HepG2 (cell line): ENCODE results near the gene PSMD4. TPM values are rescaled to one million over a fixed set of nuclear protein-coding genes. Genes with fewer than 3 reads are reported as not detected.
A peak's percentile ranks its signal among the peaks of the same experiment; 100 is the strongest.

Experiments used
- ARHGAP35 ChIP-seq: sonication (generic); formaldehyde crosslinking; IDR thresholded peaks from 2 replicates; pipeline ENCODE4 v1.9.0; 2022; ENCODE audit warnings: mild to moderate bottlenecking, inconsistent platforms, moderate library complexity, missing genetic modification reagents, borderline replicate concordance
- ATF5 ChIP-seq: sonication (generic); formaldehyde crosslinking; IDR thresholded peaks from 2 replicates; pipeline ENCODE4 v1.4.0; 2020; ENCODE audit warnings: mild to moderate bottlenecking, low read depth, missing genetic modification reagents
- FOXK1 ChIP-seq: sonication (generic); formaldehyde crosslinking; IDR thresholded peaks from 2 replicates; pipeline ENCODE4 v1.4.0; 2020; ENCODE audit warnings: low read depth, missing genetic modification reagents, borderline replicate concordance
- HOXA7 ChIP-seq: sonication (generic); formaldehyde crosslinking; IDR thresholded peaks from 2 replicates; pipeline ENCODE4 v1.8.1; 2022; ENCODE audit warnings: mild to moderate bottlenecking, missing genetic modification reagents, moderate library complexity
- KLF11 ChIP-seq: IDR thresholded peaks from 2 replicates; pipeline ENCODE4 v1.6.1; 2016; ENCODE audit warnings: missing compliant biosample characterization
- MAX ChIP-seq: IDR thresholded peaks from 2 replicates; pipeline ENCODE4 v1.6.1; 2012; ENCODE audit warnings: inconsistent platforms
- MED8 ChIP-seq: sonication (generic); formaldehyde crosslinking; IDR thresholded peaks from 2 replicates; pipeline ENCODE4 v1.8.1; 2023; ENCODE audit warnings: mild to moderate bottlenecking, missing genetic modification reagents; ENCODE audit not compliant: insufficient replicate concordance
- NONO ChIP-seq, 2 experiments: fragments of 450-650 bp in 1 of 2; sonication (generic) in 1 of 2; formaldehyde crosslinking in 1 of 2; IDR thresholded peaks in 1 of 2; conservative IDR thresholded peaks in 1 of 2; 2 replicates each; pipeline versions ENCODE4 v1.6.1 to v1.8.0; 2017 to 2022; ENCODE audit warnings: mild to moderate bottlenecking in 1 of 2, missing genetic modification reagents in 1 of 2, moderate library complexity in 1 of 2
- NR2C2 ChIP-seq: sonication (generic); formaldehyde crosslinking; IDR thresholded peaks from 2 replicates; pipeline ENCODE4 v1.4.0; 2020; ENCODE audit warnings: missing genetic modification reagents, mild to moderate bottlenecking, moderate library complexity, borderline replicate concordance
- PAF1 ChIP-seq: IDR thresholded peaks from 2 replicates; pipeline ENCODE4 v1.6.1; 2016; ENCODE audit warnings: missing genetic modification reagents, missing compliant biosample characterization
- PATZ1 ChIP-seq: sonication (generic); formaldehyde crosslinking; IDR thresholded peaks from 2 replicates; pipeline ENCODE4 v1.4.0; 2020; ENCODE audit warnings: missing genetic modification reagents
- POGK ChIP-seq: sonication (generic); formaldehyde crosslinking; conservative IDR thresholded peaks from 2 replicates; pipeline ENCODE4 v1.8.0; 2022; ENCODE audit warnings: mild to moderate bottlenecking, moderate library complexity, missing genetic modification reagents
- ZFP36 ChIP-seq: fragments of 150-350 bp; IDR thresholded peaks from 2 replicates; pipeline ENCODE4 v1.6.1; 2018; ENCODE audit warnings: borderline replicate concordance, low read length, low read depth; ENCODE audit not compliant: partially characterized antibody
- ZKSCAN1 ChIP-seq: fragments of 150-350 bp; IDR thresholded peaks from 2 replicates; pipeline ENCODE4 v1.6.1; 2014; ENCODE audit warnings: low read length
- ZNF17 ChIP-seq: sonication (generic); formaldehyde crosslinking; IDR thresholded peaks from 2 replicates; pipeline ENCODE4 v1.5.0; 2020; ENCODE audit warnings: mild to moderate bottlenecking, missing genetic modification reagents
- ZNF562 ChIP-seq: sonication (generic); formaldehyde crosslinking; IDR thresholded peaks from 2 replicates; pipeline ENCODE4 v1.8.0; 2022; ENCODE audit warnings: missing genetic modification reagents, borderline replicate concordance
- ZNF766 ChIP-seq: sonication (generic); formaldehyde crosslinking; IDR thresholded peaks from 2 replicates; pipeline ENCODE4 v1.5.0; 2020; ENCODE audit warnings: missing genetic modification reagents, borderline replicate concordance
- ZSCAN21 ChIP-seq: sonication (generic); formaldehyde crosslinking; IDR thresholded peaks from 2 replicates; pipeline ENCODE4 v1.8.0; 2022; ENCODE audit warnings: mild to moderate bottlenecking, missing genetic modification reagents, moderate library complexity, borderline replicate concordance
- polyA plus RNA-seq, 8 experiments: library from polyadenylated mRNA; depleted of rRNA in 3 of 8; stranded (reverse) in 7 of 8; unstranded in 1 of 8; fragments of >200 nt; fragmentation: Illumina TruSeq in 4 of 8; extraction: Trizol in 4 of 8; gene quantifications; 2 replicates each; pipeline versions ENCODE4 v1.2.1 to v1.2.3, GENCODE V29; 2011 to 2016; ENCODE audit warnings: low read depth in 4 of 8, missing spikeins in 1 of 8, mixed read lengths in 1 of 8; ENCODE audit not compliant: insufficient read depth in 1 of 8
- total RNA-seq, 5 experiments: library from RNA; depleted of rRNA; stranded (reverse); fragments of >200 nt; fragmentation: Illumina TruSeq; extraction: Trizol; gene quantifications; 2 replicates each; pipeline ENCODE4 v1.2.3, GENCODE V29; 2016; ENCODE audit warnings: low read depth in 1 of 5
- TF ChIP-seq, protein P1 (sequence below): IDR thresholded peaks from 2 replicates; pipeline ENCODE4 v1.6.1; 2016; ENCODE audit warnings: low read depth
- TF ChIP-seq, protein P2 (sequence below): sonication (generic); formaldehyde crosslinking; IDR thresholded peaks from 2 replicates; pipeline ENCODE4 v1.5.1; 2020; ENCODE audit warnings: missing genetic modification reagents, mild to moderate bottlenecking, borderline replicate concordance

PSMD4 gene
- total and polyA plus RNA-seq, 2 of the 13 experiments (the other 11 are each of a cell fraction or from before 2014, with no cell fraction given): 194 to 243 TPM

DNA sequence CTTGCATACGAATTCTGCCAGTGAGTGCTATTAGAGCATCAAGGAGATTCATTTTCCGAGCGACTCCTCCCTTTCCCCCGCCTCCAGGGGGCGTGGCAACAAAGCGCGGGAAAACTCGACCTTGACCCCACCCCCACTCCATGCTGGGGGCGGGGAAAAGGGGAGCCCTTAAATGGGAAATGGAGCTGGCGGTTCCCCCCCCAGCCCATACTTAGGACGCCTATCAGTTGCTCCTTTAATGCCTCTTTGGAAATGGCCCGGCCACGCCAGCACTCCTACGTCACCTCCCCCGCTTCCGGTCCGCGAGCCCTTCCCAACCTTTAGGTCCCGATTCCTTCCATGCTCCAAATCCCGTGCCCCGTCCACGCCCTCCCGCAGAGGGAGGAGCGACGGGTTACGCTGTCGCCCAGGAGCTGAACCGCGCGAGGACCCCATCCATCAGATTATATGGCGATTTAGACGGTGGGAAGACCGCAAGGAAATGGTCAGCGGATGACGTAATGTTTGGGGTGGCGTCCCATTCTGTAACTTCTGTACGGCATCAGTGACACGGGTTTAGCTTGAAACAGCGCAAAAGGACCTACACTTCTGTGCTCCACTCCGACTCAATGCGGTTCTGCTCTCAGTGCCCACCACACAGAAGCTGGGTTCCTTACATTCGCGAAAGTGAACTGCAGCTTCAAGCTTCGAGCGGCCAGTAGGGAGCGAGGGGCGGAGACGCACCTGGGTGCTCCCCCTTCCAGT is 26.9 kb downstream of the PSMD4 start (continued):
- TF ChIP-seq NR2C2 (CRISPR knock-in tag) (peak; percentile 89), ZNF766 (CRISPR knock-in tag) (no peak), ZSCAN21 (CRISPR knock-in tag) (peak; percentile 53; the same call in 1 of the 2 replicates), POGK (CRISPR knock-in tag) (peak; percentile 51), MAX (peak; percentile 80), HOXA7 (CRISPR knock-in tag) (no peak), MED8 (CRISPR knock-in tag) (no peak), ZKSCAN1 (no peak), ARHGAP35 (no peak), ZFP36 (no peak), KLF11 (CRISPR knock-in tag) (no peak), ZNF562 (CRISPR knock-in tag) (no peak), ZNF17 (CRISPR knock-in tag) (no peak), ATF5 (CRISPR knock-in tag) (0 out of 2 replicates have a peak, but pooled peaks have one; percentile 44), PAF1 (CRISPR knock-in tag) (no peak), NONO (IDR thresholded peaks at IDR 0.05) (no peak), NONO (CRISPR knock-in tag; conservative IDR thresholded peaks at IDR 0.05) (peak; percentile 89; the same call in 1 of the 2 replicates), PATZ1 (CRISPR knock-in tag) (peak; percentile 79; the same call in 1 of the 2 replicates), FOXK1 (CRISPR knock-in tag) (no peak; the same call in 1 of the 2 replicates)
- TF ChIP-seq, protein P1, sequence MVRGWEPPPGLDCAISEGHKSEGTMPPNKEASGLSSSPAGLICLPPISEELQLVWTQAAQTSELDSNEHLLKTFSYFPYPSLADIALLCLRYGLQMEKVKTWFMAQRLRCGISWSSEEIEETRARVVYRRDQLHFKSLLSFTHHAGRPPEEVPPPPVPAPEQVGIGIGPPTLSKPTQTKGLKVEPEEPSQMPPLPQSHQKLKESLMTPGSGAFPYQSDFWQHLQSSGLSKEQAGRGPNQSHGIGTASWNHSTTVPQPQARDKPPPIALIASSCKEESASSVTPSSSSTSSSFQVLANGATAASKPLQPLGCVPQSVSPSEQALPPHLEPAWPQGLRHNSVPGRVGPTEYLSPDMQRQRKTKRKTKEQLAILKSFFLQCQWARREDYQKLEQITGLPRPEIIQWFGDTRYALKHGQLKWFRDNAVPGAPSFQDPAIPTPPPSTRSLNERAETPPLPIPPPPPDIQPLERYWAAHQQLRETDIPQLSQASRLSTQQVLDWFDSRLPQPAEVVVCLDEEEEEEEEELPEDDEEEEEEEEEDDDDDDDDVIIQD (CRISPR knock-in tag): 0 out of 2 replicates have a peak, but pooled peaks have one; percentile 9
- TF ChIP-seq, protein P2, sequence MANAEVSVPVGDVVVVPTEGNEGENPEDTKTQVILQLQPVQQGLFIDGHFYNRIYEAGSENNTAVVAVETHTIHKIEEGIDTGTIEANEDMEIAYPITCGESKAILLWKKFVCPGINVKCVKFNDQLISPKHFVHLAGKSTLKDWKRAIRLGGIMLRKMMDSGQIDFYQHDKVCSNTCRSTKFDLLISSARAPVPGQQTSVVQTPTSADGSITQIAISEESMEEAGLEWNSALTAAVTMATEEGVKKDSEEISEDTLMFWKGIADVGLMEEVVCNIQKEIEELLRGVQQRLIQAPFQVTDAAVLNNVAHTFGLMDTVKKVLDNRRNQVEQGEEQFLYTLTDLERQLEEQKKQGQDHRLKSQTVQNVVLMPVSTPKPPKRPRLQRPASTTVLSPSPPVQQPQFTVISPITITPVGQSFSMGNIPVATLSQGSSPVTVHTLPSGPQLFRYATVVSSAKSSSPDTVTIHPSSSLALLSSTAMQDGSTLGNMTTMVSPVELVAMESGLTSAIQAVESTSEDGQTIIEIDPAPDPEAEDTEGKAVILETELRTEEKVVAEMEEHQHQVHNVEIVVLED (CRISPR knock-in tag): no peak; the same call in 1 of the 2 replicates
